OCI-M2 (cell line): ENCODE data around the gene KCNB1.
"Not testable (repeated sequence)": the region's sequence is repeated elsewhere in the genome, so short reads cannot be mapped to it uniquely, and the experiment has no call there.

ENCODE experiments used
- DNase-seq: peaks from one replicate; lab custom pipeline; 2025; ENCODE audit not compliant: unreplicated experiment; lab: John Stamatoyannopoulos, UW

The KCNB1 gene

DNA sequence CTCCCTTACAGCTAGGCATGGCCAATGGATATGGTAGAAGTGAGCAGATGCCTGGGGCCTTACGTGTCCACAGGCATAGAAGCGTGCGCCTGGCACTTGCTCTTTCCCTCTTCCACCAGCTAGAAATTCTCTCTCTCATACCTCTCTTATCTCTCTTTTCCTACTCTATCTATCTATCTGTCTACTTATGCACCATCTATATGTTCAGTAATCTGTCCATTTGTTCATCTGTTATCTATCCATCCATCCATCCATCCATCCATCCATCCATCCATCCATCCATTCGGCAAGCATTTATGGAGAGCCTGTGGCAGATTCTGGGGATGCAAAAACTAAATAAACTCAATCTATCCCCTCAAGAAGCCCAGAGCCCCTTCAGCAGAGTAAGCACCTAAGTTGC, 70.2 kb downstream of the KCNB1 start:
- no peak for DNase-seq

DNA sequence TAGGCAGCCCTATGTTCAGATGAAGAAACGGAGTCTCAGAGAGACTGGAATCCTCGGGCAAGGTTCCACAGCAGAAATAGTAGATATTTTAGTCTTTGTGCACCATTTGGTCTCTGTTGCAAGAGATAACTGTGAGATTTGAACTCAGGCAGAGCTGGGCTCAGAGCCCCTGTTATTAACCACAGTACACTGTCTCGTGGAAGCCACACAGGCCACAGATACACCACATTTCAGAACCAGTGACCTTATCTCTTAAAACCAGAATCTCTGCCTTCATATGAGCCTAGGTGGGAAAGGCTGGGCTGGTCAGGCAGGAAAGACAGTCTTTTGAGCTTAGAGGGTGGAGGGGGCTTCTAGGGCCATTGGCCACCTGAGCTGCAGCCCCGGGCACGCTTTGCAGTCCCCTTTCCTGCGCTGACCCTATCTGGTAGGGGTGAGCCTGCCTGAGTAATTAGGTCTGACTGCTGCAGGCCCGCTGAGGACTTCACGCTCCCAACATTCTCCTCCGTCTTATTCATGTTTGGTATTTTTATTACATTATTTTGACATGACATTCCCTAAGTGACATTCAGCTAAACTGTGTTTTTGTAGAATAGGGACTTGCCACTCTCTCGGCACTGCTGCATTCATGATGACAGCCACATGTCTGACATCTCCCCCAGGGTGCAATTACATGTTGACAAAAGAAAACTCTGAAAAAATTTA, 71.1 kb downstream of the KCNB1 start:
- no peak for DNase-seq

DNA sequence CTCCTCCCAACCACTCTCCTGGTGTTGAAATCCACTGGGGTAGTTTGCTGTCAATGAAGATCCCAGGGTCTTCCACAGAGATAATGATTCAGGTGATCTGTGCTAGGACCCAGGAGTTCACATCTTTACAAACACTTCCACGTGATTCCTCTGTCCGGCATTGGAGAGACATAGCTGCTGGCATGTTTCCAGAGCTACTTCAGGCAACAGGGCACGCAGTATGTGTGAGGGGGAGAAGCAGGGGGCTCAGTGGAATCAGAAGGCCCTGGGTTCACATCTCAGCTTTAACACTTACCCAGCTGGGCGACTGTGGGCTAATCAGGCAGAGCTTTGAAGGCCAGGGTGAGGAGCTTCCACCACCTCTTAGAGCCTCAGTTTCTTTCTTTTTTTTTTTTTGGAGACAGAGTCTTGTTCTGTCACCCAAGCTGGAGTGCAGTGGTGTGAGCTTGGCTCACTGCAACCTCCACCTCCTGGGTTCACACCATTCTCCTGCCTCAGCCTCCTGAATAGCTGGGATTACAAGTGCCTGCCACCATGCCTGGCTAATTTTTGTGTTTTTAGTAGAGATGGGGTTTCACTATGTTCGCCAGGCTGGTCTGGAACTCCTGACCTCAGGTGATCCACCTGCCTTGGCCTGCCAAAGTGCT, 72.4 kb downstream of the KCNB1 start:
- not testable (repeated sequence) for DNase-seq

DNA sequence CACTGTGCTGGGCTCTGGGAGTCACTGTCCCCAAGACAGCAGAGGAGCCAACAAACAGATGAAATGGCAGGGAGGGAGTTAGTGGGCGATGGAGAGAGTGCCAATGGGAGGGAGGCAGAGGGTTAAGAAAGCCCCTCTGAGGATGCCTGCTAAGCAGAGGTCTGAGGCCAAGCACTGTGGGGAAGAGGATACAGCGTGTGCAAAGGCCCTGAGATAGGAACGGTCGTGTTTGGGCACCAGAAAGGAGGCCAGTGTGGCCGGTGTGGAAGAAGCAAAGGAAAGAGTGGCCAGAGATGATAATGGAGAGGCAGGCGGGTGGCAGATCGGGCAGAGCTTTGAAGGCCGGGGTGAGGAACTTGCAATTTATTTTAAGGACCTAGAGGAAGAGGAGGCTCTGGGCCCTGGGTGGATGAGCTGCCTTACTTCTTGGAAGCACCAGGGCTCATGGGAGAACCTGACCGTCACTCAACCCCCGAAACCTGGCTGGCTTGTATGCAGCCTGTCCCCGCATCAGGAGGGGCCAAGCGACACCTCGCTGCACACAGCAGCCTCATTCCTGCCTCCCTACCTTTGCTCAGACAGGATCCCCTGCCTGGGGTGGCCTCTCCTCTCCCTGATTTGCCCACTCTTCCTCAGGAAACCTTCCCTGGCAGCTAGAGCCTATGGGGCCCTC, 73.0 kb downstream of the KCNB1 start:
- no peak for DNase-seq

DNA sequence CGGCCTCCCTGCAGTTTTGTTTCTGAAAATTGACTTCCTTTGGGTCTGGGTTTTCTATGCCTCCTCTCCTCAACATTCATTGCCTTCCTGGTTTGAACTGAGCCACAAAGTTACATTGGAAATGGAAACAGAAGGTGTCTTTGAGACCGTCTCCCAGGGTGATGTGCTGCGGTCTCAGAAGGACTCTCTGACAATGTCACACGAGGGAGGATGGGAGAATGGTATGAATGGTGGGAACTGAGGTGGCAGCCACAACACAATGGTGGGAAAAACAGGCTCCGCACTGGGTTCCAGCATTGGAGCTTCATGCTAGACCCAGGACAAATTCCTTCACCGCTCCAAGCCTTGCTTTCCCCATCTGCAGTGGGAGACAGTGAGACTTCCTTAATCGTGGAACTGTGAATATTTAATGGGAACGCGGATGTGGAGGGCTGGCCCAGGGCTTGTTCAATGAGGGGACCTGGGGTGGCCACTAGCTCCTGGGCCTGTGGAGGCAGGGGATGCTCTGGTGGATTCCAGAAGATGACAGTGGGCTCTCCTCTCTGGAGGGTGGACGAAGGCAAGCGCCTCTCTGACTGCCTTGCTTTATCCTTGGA, 73.9 kb downstream of the KCNB1 start:
- no peak for DNase-seq

DNA sequence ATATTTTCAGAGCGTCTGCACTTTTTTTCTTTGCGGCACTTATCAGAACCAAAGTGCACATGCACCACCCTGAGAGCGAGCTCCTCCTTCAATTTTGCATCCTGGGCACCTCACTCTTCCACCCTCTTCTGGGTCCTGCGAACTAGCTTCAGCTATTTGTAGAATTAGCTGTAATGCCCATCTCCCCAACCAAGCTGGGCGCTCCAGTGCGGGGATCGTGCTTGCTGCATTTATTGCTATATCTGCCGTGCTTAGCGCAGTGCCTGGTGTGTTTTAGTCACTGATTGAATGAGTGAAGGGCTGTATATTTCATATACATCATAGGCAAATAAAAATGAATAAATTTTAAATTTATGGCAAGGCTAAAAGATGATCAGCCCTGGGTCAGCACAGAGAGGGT, 75.8 kb downstream of the KCNB1 start:
- DNase-seq: no peak

DNA sequence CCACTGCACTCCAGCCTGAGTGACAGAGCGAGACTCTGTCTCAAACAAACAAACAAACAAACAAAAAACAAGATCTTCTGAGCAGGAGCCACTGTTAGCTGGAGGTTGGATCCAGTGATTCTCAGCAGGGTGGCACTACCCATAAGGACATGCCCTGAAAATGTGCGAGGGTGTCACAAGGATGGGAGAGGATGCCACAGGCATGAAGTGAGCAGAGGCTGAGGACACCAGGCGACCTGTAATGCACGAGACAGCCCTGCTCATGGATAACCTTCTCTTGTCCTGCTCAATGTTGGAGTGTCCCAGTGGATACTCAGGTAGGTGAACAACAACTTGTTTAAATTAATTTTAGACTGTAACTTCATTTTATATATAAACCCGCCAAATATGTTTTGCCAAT, 76.8 kb downstream of the KCNB1 start:
- no peak for DNase-seq

DNA sequence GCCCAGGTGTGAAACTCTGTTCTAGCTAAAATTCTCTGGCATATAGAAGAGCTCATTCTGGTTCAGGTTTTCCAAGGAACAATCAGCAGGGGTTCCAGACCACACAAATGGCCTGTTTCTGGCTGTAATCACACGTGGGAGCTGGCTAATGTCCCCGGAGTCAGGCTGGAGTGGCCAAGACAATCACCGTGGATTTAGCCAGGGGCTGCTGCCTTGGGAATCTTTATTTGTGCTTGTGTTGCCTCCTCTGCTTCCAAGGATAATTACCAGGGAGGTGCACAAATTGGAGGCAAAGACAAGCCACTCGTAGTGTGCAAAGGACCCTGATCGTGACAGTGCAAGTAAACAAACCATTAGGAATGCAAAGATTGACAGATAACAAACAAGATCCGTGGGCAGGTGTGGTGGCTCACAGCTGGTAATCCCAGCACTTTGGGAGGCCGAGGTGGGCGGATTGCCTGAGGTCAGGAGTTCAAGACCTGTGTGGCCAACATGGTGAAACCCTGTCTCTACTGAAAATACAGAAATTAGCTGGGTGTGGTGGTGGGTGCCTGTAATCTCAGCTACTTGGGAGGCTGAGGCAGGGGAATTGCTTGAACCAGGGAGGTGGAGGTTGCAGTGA, 77.3 kb downstream of the KCNB1 start:
- no peak for DNase-seq

DNA sequence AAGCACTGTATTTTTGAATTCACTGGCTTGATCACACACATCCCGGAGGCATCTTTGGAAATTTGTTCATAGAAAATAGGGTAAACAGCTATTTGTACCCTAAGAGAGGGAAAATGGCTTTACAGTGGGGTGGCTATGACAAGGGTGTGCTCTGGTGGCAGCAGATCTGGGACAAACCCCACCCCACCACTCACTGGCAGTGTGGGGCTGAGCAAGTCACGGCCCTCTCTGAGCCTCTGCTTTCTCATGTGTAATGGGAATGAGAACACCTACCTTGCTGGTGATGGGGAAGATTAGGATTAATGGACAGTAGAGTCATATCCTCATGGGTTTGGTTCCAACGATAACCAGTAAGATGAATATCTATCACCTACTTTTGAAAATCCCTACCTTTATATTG, 78.0 kb downstream of the KCNB1 start:
- no peak for DNase-seq

DNA sequence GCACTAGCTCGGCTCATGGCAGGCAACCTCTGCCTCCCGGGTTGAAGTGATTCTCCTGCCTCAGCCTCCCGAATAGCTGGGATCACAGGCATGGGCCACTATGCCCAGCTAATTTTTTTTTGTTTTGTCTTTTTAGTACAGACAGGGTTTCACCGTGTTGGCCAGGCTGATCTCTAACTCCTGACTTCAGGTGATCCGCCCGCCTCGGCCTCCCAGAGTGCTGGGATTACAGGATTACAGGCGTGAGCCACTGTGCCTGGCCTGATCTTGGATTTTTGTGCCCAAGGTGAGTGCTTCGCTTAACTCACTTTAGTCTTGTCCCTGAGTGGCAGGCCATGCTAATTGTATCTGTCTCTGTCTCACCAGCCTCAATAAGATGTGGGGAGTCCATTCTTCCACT, 78.6 kb downstream of the KCNB1 start:
- no peak for DNase-seq

DNA sequence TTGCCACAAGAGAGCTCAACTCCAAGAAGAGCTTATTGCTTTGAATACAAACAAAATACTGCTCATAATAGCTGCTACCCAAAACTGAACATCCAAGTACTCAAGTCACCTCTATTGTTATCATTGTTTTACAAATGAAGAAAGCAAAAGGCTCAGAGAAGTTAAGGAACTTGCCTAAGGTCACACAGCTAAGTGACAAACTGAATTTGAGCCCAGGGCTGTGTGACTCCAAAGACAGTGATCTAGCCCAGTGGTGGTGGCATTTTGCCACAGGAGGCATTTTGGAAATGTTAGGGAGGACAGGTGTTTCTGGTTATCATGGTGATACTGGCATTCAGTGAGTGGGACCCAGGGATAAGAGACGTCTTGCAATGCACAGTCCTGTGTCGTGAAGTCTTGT, 79.5 kb downstream of the KCNB1 start:
- no peak for DNase-seq

DNA sequence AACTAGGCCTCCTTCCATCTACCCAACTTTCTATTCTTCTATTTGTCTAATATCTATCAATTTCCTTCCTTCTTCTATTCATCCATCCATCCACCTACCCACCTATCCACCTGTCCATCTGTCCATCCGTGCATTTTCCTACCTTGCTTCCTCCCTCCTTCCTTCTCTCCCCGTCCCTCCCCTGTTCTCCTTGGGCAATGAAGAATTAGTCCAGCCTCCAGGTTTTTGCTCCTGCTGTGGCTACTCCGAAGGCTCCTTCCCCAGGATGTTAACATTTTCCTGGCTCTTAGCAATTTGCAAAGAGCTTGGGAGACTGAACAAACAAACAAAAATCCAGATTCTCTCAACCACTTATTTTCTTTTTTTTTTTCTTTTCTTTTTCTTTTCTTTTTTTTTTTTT, 81.6 kb downstream of the KCNB1 start:
- DNase-seq: no peak

DNA sequence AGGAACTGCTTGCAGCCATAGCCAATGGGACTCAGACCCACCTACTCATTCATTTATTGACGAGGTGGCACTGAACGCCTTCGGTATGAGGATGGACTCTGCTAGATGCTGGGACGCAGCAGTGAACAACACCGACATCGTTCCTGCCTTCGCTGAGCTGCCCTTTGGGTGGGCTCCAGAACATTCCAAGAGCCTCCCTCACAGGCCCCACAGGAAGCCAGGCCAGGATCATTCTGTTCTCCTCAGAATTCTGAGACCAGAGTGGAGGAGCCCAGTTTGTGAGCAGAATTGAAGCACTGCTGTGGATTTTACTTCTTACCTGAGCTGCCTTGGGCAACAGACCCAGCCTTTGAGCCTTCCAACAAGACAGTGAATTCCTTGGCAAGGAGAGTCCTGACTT, 82.1 kb downstream of the KCNB1 start:
- DNase-seq: no peak

DNA sequence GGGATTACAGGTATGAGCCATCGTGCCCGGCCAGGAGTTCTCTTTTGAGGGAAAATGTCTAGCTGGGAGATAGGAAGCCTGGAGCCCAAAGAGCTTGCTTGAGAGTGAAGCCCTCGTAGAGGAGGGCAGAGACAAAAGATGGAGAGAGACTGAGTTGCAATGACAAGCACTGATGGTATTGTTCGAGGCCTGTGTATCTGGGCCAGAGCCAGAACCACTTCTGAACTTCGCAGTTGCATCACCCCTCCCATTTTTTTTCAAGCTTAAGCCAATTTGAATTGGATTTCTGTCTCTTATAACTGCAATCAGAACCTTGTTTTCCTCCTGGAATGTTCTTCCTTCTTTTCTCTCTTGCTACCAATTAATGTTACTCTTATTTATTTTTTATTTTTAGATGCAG, 83.1 kb downstream of the KCNB1 start:
- DNase-seq: no peak

DNA sequence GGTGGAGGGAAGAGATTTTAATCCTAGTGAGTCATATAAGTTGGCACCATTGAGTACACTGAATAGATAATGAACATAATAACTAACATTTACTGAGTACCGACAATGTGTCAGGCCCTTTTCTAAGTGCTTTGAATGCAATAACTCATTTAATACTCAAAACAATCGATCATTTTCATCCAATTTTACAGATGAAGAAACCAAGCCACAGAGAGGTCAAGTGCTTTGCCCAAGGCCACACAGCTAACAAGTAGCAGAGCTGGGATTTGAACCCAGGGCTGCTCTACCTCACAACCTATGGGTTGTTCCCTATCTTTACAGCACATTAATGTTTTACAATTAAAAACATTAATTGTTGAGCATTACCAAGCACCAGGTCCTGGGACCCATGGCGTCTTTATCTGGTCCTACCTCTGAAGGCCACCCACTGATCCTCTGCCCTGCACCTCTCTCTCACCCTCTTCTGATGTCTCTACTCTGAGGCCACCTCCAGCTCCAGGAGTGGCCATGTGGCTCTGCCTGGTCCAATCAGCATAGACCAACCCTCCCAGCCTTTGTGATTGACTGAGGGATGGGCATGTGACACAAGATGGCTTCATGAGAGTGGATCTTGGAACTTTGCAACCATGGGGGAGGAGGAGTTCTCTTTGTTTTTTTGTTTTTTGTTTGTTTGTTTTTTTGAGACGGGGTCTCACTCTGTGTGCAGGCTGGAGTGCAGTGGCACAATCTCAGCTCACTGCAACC, 83.9 kb downstream of the KCNB1 start:
- no peak for DNase-seq

DNA sequence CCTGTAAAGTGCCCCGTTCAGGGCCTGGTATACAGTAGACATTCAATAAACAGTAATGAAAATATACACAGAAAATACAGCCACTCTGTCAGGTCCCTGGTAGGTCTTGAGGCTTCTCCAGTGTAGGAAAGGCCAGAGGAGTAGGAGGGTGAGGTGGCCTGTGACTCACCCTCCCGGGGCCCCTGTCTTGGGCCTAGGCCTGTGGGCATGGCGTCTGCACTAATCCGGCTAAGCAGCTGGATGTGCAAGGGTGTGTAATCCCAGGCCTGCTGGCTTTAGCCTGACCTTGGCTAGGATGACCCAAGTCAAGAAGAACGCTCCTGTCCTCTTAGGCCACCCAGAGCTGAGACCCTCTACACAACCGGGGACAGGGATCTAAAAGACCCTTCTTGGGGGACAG, 84.9 kb downstream of the KCNB1 start:
- DNase-seq: no peak

DNA sequence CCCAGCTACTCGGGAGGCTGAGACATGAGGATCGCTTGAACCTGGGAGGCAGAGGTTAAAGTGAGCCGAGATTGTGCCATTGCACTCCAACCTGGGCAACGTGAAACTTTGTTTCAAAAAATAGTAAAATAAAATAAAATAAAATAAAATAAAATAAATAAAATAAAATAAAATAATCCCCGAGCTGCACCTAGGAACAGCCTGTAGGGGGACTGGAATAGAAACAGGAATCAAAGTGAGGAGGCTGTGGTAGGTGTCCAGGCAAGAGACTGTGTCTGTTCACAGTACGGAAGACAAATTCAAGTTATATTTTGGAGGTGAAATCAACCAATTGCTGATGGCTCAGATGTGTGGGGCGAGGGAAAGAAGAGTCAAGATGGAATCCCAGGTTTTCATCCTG, 86.2 kb downstream of the KCNB1 start:
- no peak for DNase-seq

DNA sequence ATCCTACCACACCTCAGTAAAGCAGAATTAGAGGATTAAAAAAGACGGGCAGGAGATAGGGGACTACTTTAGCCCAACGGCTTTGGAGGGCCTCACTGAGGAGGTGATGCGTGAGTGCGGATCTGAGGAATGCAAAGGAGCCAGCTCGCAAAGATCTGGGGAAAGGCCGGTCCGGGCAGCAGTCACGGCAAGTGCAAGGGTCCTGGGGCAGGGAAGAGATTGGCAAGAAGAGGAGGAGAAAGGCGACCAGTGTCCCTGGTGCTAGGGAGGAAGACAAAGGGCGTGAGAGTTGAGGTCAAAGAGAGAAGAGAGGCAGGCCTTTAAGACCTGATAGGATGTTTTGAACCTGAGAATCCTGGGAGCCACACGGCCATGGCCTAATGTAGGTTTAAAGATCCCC, 86.8 kb downstream of the KCNB1 start:
- DNase-seq: no peak

DNA sequence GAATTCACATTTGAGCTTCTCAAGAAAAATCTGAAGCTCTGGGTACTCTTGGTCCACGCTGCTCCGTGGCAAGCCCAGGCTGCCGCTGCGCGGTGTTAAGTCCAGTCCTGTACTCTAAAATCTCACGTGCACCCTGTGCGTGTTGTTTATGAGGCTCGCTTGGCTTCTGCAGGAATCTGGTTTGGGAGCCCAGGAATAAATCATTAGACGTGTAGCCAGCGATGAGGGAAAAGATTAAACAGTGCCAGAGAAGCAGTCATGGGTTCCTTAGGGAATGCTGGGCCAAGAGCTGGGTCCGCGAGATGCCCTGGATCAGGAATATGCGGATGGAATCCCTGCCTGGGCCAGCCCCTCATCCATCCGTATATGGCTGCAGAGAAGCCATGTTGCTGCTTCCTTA, 87.3 kb downstream of the KCNB1 start:
- DNase-seq: no peak

DNA sequence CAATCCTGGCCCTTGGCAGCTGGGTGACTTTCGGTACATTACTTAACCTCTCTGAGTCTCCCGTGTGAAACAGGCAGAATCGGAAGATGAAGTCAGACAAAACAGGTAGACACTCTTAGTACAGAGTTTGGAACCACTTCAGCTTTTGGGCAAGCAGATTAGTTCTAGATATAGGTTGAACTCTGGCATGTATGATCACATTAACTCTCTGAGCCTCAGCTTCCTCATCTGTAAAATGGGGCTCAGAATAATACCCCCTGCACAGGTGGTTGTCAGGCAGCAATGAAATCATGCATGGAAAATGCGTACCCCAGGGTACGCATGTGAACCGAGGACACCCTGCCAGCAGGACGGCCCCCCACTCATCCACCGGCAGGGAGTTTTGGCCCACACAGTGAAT, 87.7 kb downstream of the KCNB1 start:
- no peak for DNase-seq

DNA sequence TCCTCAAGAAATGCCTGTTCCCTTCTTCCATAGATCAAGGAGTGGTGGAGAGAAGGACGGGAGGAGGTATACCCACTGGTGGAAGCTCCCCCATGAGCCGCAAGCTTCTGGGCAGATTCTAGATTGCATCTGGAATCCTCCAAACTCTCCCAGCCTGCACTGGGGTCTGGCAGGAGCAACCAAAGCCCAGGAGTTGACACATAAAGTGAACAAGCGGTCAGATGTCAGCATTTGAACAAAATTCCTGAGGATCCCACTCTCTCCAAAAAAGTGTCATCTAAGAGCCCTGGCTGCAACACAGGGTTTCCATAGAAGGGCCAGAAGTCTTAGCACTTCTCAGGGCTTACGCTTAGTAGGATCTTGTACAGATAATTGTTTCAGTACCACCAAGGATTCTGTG, 88.2 kb downstream of the KCNB1 start:
- no peak for DNase-seq
